Aorta (tissue), 5 donors: ENCODE data around the gene POMC. TPM values are rescaled to one million over a fixed set of nuclear protein-coding genes. Genes with fewer than 3 reads are reported as not detected.
"Not testable (repeated sequence)": the region's sequence is repeated elsewhere in the genome, so short reads cannot be mapped to it uniquely, and the experiment has no call there.

Experiments
- ATAC-seq: fragments of 200-7000 bp; cut with Tn5 transposase; one replicate; pipeline ENCODE4 v1.9.1; 2022; ENCODE audit warnings: moderate library complexity; ENCODE audit not compliant: low FRiP score
- DNase-seq, 2 donors: peaks; one replicate each; pipeline ENCODE4 v3.0.0-alpha.2; 2020
- H3K27ac ChIP-seq, 2 donors: one replicate each; pipeline ENCODE4 v1.5.1; 2013; ENCODE audit warnings: low read length in 2 of 2, mild to moderate bottlenecking in 2 of 2, moderate library complexity in 2 of 2, control low read depth in 1 of 2, inconsistent platforms in 1 of 2, low read depth in 1 of 2
- H3K27me3 ChIP-seq, 2 donors: one replicate each; pipeline ENCODE4 v1.6.1; 2013; ENCODE audit warnings: control low read depth in 1 of 2, low read length in 1 of 2, mild to moderate bottlenecking in 1 of 2, moderate library complexity in 1 of 2; ENCODE audit not compliant: insufficient read depth in 2 of 2, control insufficient read depth in 1 of 2
- H3K36me3 ChIP-seq, 2 donors: one replicate each; pipeline ENCODE4 v1.6.1; 2013; ENCODE audit warnings: control low read depth in 1 of 2, low read length in 1 of 2, mild to moderate bottlenecking in 1 of 2; ENCODE audit not compliant: insufficient read depth in 2 of 2, control insufficient read depth in 1 of 2
- H3K4me1 ChIP-seq, 2 donors: one replicate each; pipeline ENCODE4 v1.6.1; 2013; ENCODE audit warnings: low read length in 2 of 2, control low read depth in 1 of 2, mild to moderate bottlenecking in 1 of 2, moderate library complexity in 1 of 2; ENCODE audit not compliant: insufficient read depth in 2 of 2, control insufficient read depth in 1 of 2
- H3K4me3 ChIP-seq, 2 donors: one replicate each; pipeline ENCODE4 v1.5.1; 2013; ENCODE audit warnings: low read length in 2 of 2, control low read depth in 1 of 2, mild to moderate bottlenecking in 1 of 2
- H3K9me3 ChIP-seq: one replicate; pipeline ENCODE4 v1.6.1; 2013; ENCODE audit warnings: mild to moderate bottlenecking, low read length; ENCODE audit not compliant: control insufficient read depth
- WGBS, 2 donors: extraction: QIAGEN DNeasy Blood & Tissue Kit; methylation state at CpG; one replicate each; pipeline ENCODE4 v1.1.7; 2013; 5-methylcytosine and 5-hydroxymethylcytosine counted together
- intact Hi-C, 2 donors: fragments of 100-400 bp; cut with DNase I; formaldehyde crosslinking; loops; one replicate each; pipeline versions ENCODE4 v1.14.2 to v1.15.0; 2022
- long read RNA-seq, 2 donors: library from polyadenylated mRNA; unstranded; transcript quantifications; one replicate each; pipeline ENCODE4 v2.0.0, GENCODE V29; 2020 to 2021
- polyA plus RNA-seq, 2 donors: library from polyadenylated mRNA; stranded (reverse); fragments of 200-250 nt; gene quantifications; one replicate each; pipeline ENCODE4 v1.2.3, GENCODE V29; 2013
- total RNA-seq, 2 donors: library from RNA; stranded (reverse); fragmentation: NEBNext Ultra II Directional; extraction: Animal tissue kit (Norgen Biotek cat#: 25700); gene quantifications; one replicate each; pipeline ENCODE4 v1.2.1, GENCODE V29; 2021
- donor health status: healthy with polysubstance abuse.
- donor health status: Bipolar disorder and iron deficiency.
- donor health status: DM: no; HTN: no; CAD: no.
- donor health status: DM: no; HTN: no; CAD: no.
- donor health status: DM: yes; HTN: yes; CAD: no.

The POMC gene
- total RNA-seq (1 to 10 TPM; 1.2 to 1.4 TPM), polyA plus RNA-seq (1 to 10 TPM in 1 of 2 donors, under 1 TPM in 1; 0.38 to 4.5 TPM)
- long read RNA-seq, donor 1, result 0 reads
- long read RNA-seq, donor 2, partial matches to known transcripts, result 1 of 2 reads
- long read RNA-seq, donor 2, other reads (novel, unspliced or antisense), result 1 of 2 reads

GRCh38 chr2:25168256-25169072 lies at the start of gene POMC:
TSS of gene POMC (minus strand) at chr2:25168580. CDS start at chr2:25164772, 3,808 bp downstream.
- H3K9me3 ChIP-seq, result no peaks in the 10 kb centered on the region
- H3K36me3 ChIP-seq, result no peaks in the 10 kb centered on the region
- intact Hi-C loops, result no loop called here
- H3K27ac ChIP-seq, result no peak within 1 kb of the TSS
- no peaks in the 10 kb centered on the region for H3K27me3 ChIP-seq
- H3K4me3 ChIP-seq, result peak within 1 kb of the TSS; percentile 1 to 37
- 5 to 7% methylated on average over 75 of the region's 75 CpGs for WGBS, 2 donors
- H3K4me1 ChIP-seq, result no peaks in the 10 kb centered on the region
- peak in 1 of 2 donors; percentile 83 for DNase-seq
- ATAC-seq, result peak; percentile 52

GRCh38 chr2:25218100-25218499 lies 49.7 kb upstream of the POMC start:
- H3K36me3 ChIP-seq, result no peaks in the 10 kb centered on the region
- no peaks in the 10 kb centered on the region for H3K9me3 ChIP-seq
- WGBS, 2 donors, result 88 to 93% methylated on average over 3 of the region's 3 CpGs
- ATAC-seq, result no peak
- no peak for DNase-seq
- H3K27ac ChIP-seq, result no peak overlapping the region
- H3K4me3 ChIP-seq, result no peak overlapping the region
- intact Hi-C loops, result no loop called here
- H3K27me3 ChIP-seq, result no peaks in the 10 kb centered on the region
- no peaks in the 10 kb centered on the region for H3K4me1 ChIP-seq

GRCh38 chr2:25215948-25216679 lies 47.7 kb upstream of the POMC start:
- intact Hi-C loops, result no loop called here
- DNase-seq, result peak; percentile 88 to 92

GRCh38 chr2:25215232-25215631 lies 46.9 kb upstream of the POMC start:
- Histone ChIP-seq H3K4me3 (no peak overlapping the region), H3K4me1 (no peaks in the 10 kb centered on the region), H3K27me3 (no peaks in the 10 kb centered on the region), H3K27ac (no peak overlapping the region), H3K9me3 (no peaks in the 10 kb centered on the region), H3K36me3 (no peaks in the 10 kb centered on the region)
- intact Hi-C loops, result no loop called here
- ATAC-seq (peak; percentile 28), DNase-seq (peak in 1 of 2 donors; percentile 45)
- 59 to 62% methylated on average over 5 of the region's 5 CpGs for WGBS, 2 donors

More at GRCh38 chr2:25215948-25216679, 47.7 kb upstream of the POMC start:
- H3K4me3 ChIP-seq, result peak overlapping the region; percentile 64 to 67
- peak overlapping the region in 1 of 2 donors; percentile 45 for H3K27ac ChIP-seq
- WGBS, 2 donors, result 2% methylated on average over 58 to 71 of the region's 71 CpGs
- ATAC-seq, result peak; percentile 83
- no peaks in the 10 kb centered on the region for H3K27me3 ChIP-seq
- no peaks in the 10 kb centered on the region for H3K9me3 ChIP-seq
- H3K4me1 ChIP-seq, result no peaks in the 10 kb centered on the region
- no peaks in the 10 kb centered on the region for H3K36me3 ChIP-seq

- DNase-seq (no peak), ATAC-seq (no peak)
- no peaks in the 10 kb centered on the region for H3K9me3 ChIP-seq
- no peak overlapping the region for H3K4me3 ChIP-seq
- H3K36me3 ChIP-seq, result no peaks in the 10 kb centered on the region
- no peaks in the 10 kb centered on the region for H3K27me3 ChIP-seq
- H3K27ac ChIP-seq, result no peak overlapping the region
- H3K4me1 ChIP-seq, result no peaks in the 10 kb centered on the region
- 44 to 60% methylated on average over 8 of the region's 8 CpGs for WGBS, 2 donors
- intact Hi-C loops, result no loop called here
Measured at GRCh38 chr2:25213229-25213628, 44.8 kb upstream of the POMC start.

GRCh38 chr2:25210923-25211322 lies 42.5 kb upstream of the POMC start:
- WGBS, 2 donors, result 95 to 96% methylated on average over 6 of the region's 6 CpGs
- H3K4me3 ChIP-seq, DNase-seq, H3K27me3 ChIP-seq, H3K36me3 ChIP-seq, H3K27ac ChIP-seq, H3K9me3 ChIP-seq, ATAC-seq, intact Hi-C loops, H3K4me1 ChIP-seq: not testable (repeated sequence)

- Histone ChIP-seq H3K27me3 (no peaks in the 10 kb centered on the region), H3K4me3 (no peak overlapping the region), H3K27ac (no peak overlapping the region), H3K36me3 (no peaks in the 10 kb centered on the region), H3K4me1 (no peaks in the 10 kb centered on the region), H3K9me3 (no peaks in the 10 kb centered on the region)
- 76 to 77% methylated on average over 5 of the region's 5 CpGs for WGBS, 2 donors
- intact Hi-C loops, result no loop called here
- peak in 1 of 2 donors; percentile 34 for DNase-seq
- ATAC-seq, result no peak
Measured at GRCh38 chr2:25207078-25207545, 38.7 kb upstream of the POMC start.

- no peak overlapping the region for H3K27ac ChIP-seq
- H3K4me3 ChIP-seq, result no peak overlapping the region
- ATAC-seq (no peak), DNase-seq (peak in 1 of 2 donors; percentile 73)
- intact Hi-C loops, result no loop called here
- H3K4me1 ChIP-seq, result no peaks in the 10 kb centered on the region
- H3K36me3 ChIP-seq, result no peaks in the 10 kb centered on the region
- 25 to 32% methylated on average over 45 to 59 of the region's 59 CpGs for WGBS, 2 donors
- H3K27me3 ChIP-seq, result no peaks in the 10 kb centered on the region
- no peaks in the 10 kb centered on the region for H3K9me3 ChIP-seq
Measured at GRCh38 chr2:25204190-25204838, 35.9 kb upstream of the POMC start.
